ENCODE measurements around the gene DCXR. TPM values are rescaled to one million over a fixed set of nuclear protein-coding genes. Genes with fewer than 3 reads are reported as not detected.

The DCXR gene
- total RNA-seq, 2 experiments from 2014 or later: 120 to 124 TPM

GRCh38 chr17:82063424-82064415 lies 26.2 kb upstream of the DCXR start:
- DNase-seq (no peak), ATAC-seq (no peak)
- H3K9me3 Mint-ChIP-seq (ENCODE audit: low read depth): no peaks in the 10 kb centered on the region
- H3K4me3 Mint-ChIP-seq: peak overlapping the region; percentile 67
- CTCF ChIA-PET: interaction anchor here (1.6 kb wide), 1 partner anchor 49 kb away, joined by 4 read pairs; no protein-coding TSS in a partner anchor
- peaks cover 13% of the 10 kb centered on the region for H3K4me1 Mint-ChIP-seq
- no peaks in the 10 kb centered on the region for H3K27me3 Mint-ChIP-seq
- no peaks in the 10 kb centered on the region for H3K36me3 Mint-ChIP-seq
- peak overlapping the region; percentile 64 for H3K27ac Mint-ChIP-seq

GRCh38 chr17:82062984-82063368 lies 25.5 kb upstream of the DCXR start:
- ATAC-seq: no peak
- Mint-ChIP-seq H3K36me3 (no peaks in the 10 kb centered on the region), H3K9me3 (ENCODE audit: low read depth) (no peaks in the 10 kb centered on the region), H3K4me1 (peaks cover 13% of the 10 kb centered on the region), H3K4me3 (no peak overlapping the region), H3K27me3 (no peaks in the 10 kb centered on the region), H3K27ac (no peak overlapping the region)
- CTCF ChIA-PET: no interaction called here
- DNase-seq: no peak

GRCh38 chr17:82062076-82062983 lies 24.8 kb upstream of the DCXR start:
- no peaks in the 10 kb centered on the region for H3K9me3 Mint-ChIP-seq (ENCODE audit: low read depth)
- H3K36me3 Mint-ChIP-seq: no peaks in the 10 kb centered on the region
- DNase-seq (no peak), ATAC-seq (no peak)
- H3K4me3 Mint-ChIP-seq: no peak overlapping the region
- peaks cover 13% of the 10 kb centered on the region for H3K4me1 Mint-ChIP-seq
- no peak overlapping the region for H3K27ac Mint-ChIP-seq
- CTCF ChIA-PET: no interaction called here
- no peaks in the 10 kb centered on the region for H3K27me3 Mint-ChIP-seq

- H3K4me3 Mint-ChIP-seq: no peak overlapping the region
- CTCF ChIA-PET: no interaction called here
- no peak for DNase-seq
- no peaks in the 10 kb centered on the region for H3K9me3 Mint-ChIP-seq (ENCODE audit: low read depth)
- H3K36me3 Mint-ChIP-seq: no peaks in the 10 kb centered on the region
- H3K27ac Mint-ChIP-seq: no peak overlapping the region
- peaks cover 10% of the 10 kb centered on the region for H3K4me1 Mint-ChIP-seq
- no peaks in the 10 kb centered on the region for H3K27me3 Mint-ChIP-seq
- no peak for ATAC-seq
These were observed 23.8 kb upstream of the DCXR start for GRCh38 chr17:82061047-82061925.

- CTCF ChIA-PET: no interaction called here
- Mint-ChIP-seq H3K36me3 (no peaks in the 10 kb centered on the region), H3K27ac (no peak overlapping the region), H3K4me3 (no peak overlapping the region), H3K27me3 (no peaks in the 10 kb centered on the region), H3K9me3 (ENCODE audit: low read depth) (no peaks in the 10 kb centered on the region), H3K4me1 (peaks cover 8% of the 10 kb centered on the region)
- no peak for ATAC-seq
- DNase-seq: no peak
These were observed 23.1 kb upstream of the DCXR start for GRCh38 chr17:82060614-82061013.

- H3K27me3 Mint-ChIP-seq: no peaks in the 10 kb centered on the region
- no peak overlapping the region for H3K4me3 Mint-ChIP-seq
- H3K9me3 Mint-ChIP-seq (ENCODE audit: low read depth): no peaks in the 10 kb centered on the region
- no peak for ATAC-seq
- DNase-seq: no peak
- CTCF ChIA-PET: no interaction called here
- peaks cover 11% of the 10 kb centered on the region for H3K4me1 Mint-ChIP-seq
- peaks cover under 1% of the 10 kb centered on the region for H3K36me3 Mint-ChIP-seq
- no peak overlapping the region for H3K27ac Mint-ChIP-seq
These were observed 22.5 kb upstream of the DCXR start for GRCh38 chr17:82060001-82060380.

- CTCF ChIA-PET: no interaction called here
- no peak for ATAC-seq
- H3K4me1 Mint-ChIP-seq: peaks cover 12% of the 10 kb centered on the region
- H3K4me3 Mint-ChIP-seq: no peak overlapping the region
- no peak for DNase-seq
- peaks cover 3% of the 10 kb centered on the region for H3K36me3 Mint-ChIP-seq
- H3K9me3 Mint-ChIP-seq (ENCODE audit: low read depth): no peaks in the 10 kb centered on the region
- no peaks in the 10 kb centered on the region for H3K27me3 Mint-ChIP-seq
- no peak overlapping the region for H3K27ac Mint-ChIP-seq
These were observed 21.9 kb upstream of the DCXR start for GRCh38 chr17:82059272-82060000.

GRCh38 chr17:82058855-82059249 lies 21.4 kb upstream of the DCXR start:
- Mint-ChIP-seq H3K4me1 (peaks cover 7% of the 10 kb centered on the region), H3K4me3 (no peak overlapping the region), H3K27ac (no peak overlapping the region), H3K27me3 (no peaks in the 10 kb centered on the region), H3K9me3 (ENCODE audit: low read depth) (no peaks in the 10 kb centered on the region), H3K36me3 (peaks cover 3% of the 10 kb centered on the region)
- CTCF ChIA-PET: no interaction called here
- ATAC-seq: no peak
- no peak for DNase-seq

GRCh38 chr17:82058230-82058854 lies 20.8 kb upstream of the DCXR start:
- H3K9me3 Mint-ChIP-seq (ENCODE audit: low read depth): no peaks in the 10 kb centered on the region
- CTCF ChIA-PET: no interaction called here
- no peak for DNase-seq
- ATAC-seq: no peak
- H3K27ac Mint-ChIP-seq: no peak overlapping the region
- H3K27me3 Mint-ChIP-seq: no peaks in the 10 kb centered on the region
- peaks cover 11% of the 10 kb centered on the region for H3K4me1 Mint-ChIP-seq
- H3K4me3 Mint-ChIP-seq: no peak overlapping the region
- peaks cover 3% of the 10 kb centered on the region for H3K36me3 Mint-ChIP-seq

GRCh38 chr17:82056729-82057621 lies 19.5 kb upstream of the DCXR start:
- CTCF ChIA-PET: interaction anchor here (1.5 kb wide), 1 partner anchor 26 kb away, joined by 4 read pairs; no protein-coding TSS in a partner anchor
- H3K27ac Mint-ChIP-seq: no peak overlapping the region
- ATAC-seq: no peak

GRCh38 chr17:82055965-82056728 lies 18.6 kb upstream of the DCXR start:
- CTCF ChIA-PET: interaction anchor here (1.5 kb wide), 1 partner anchor 26 kb away, joined by 4 read pairs; no protein-coding TSS in a partner anchor
- DNase-seq (no peak), ATAC-seq (no peak)
- Mint-ChIP-seq H3K4me1 (peaks cover 18% of the 10 kb centered on the region), H3K27ac (no peak overlapping the region), H3K9me3 (ENCODE audit: low read depth) (no peaks in the 10 kb centered on the region), H3K4me3 (no peak overlapping the region), H3K36me3 (peaks cover 3% of the 10 kb centered on the region), H3K27me3 (no peaks in the 10 kb centered on the region)

More at GRCh38 chr17:82056729-82057621, 19.5 kb upstream of the DCXR start:
- peaks cover 3% of the 10 kb centered on the region for H3K36me3 Mint-ChIP-seq
- no peaks in the 10 kb centered on the region for H3K9me3 Mint-ChIP-seq (ENCODE audit: low read depth)
- H3K27me3 Mint-ChIP-seq: no peaks in the 10 kb centered on the region
- no peak overlapping the region for H3K4me3 Mint-ChIP-seq
- no peak for DNase-seq
- H3K4me1 Mint-ChIP-seq: peaks cover 18% of the 10 kb centered on the region

Measured in activated CD8-positive, alpha-beta memory T cell treated with anti-CD3 and anti-CD28 coated beads, Interleukin-2, amount 10 ng/mL, durations not matched to agents 7 days and 5 days (primary cell).